Measurements from ENCODE around the gene OR51B5. TPM values are rescaled to one million over a fixed set of nuclear protein-coding genes. Genes with fewer than 3 reads are reported as not detected.
"Not testable (repeated sequence)": the region's sequence is repeated elsewhere in the genome, so short reads cannot be mapped to it uniquely, and the experiment has no call there.

OR51B5 gene
- polyA plus RNA-seq, 1 donor from 2014 or later: not detected

DNA sequence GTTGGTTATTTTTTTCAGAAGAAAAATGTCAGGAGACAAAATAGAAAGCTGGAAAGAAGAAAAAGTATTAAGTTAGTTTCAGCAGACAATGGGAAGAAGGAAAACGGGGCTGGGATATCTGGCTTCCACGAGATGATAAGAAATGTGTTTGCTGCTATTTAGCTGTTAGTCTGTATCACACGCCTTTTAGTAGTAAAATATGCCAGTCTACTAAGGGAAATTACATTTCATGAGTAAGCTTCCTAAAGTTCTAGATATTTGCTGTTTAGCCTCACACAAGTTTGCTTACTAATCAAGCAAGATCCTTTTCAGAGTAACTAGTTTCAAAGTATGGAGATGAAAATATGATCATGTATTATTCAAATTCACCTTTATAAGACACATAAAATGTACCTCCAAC, 43.1 kb downstream of the OR51B5 start:
- H3K27me3 Mint-ChIP-seq: peaks cover 1% of the 10 kb centered on the region
- no peak overlapping the region for H3K27ac Mint-ChIP-seq
- no peak overlapping the region for H3K4me3 Mint-ChIP-seq
- no peaks in the 10 kb centered on the region for H3K36me3 Mint-ChIP-seq
- H3K9me3 Mint-ChIP-seq: no peaks in the 10 kb centered on the region
- H3K4me1 Mint-ChIP-seq: no peaks in the 10 kb centered on the region

DNA sequence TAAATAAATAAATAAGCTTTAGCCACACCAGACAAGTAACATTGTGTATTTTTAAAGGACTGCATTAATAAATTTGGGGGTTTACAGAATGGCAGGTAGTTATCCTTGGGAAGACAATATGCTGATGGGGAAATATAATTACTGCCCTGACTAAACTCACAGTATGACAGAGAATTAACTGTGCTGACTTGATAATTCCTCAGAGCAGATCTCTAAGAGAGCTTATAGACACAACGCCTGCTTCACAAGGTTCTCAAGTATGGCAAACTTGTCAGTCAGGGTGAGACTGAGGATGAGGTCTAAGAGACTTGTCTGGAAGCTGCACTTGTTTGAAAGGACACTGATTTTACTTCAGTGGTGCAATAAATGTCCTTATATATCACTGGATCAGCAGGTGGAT, 44.9 kb downstream of the OR51B5 start:
- Mint-ChIP-seq H3K27me3 (peaks cover 1% of the 10 kb centered on the region), H3K9me3 (peaks cover 0 to under 1% (median 0%) of the 10 kb centered on the region in 3 donors), H3K27ac (no peak overlapping the region), H3K36me3 (no peaks in the 10 kb centered on the region), H3K4me3 (no peak overlapping the region), H3K4me1 (no peaks in the 10 kb centered on the region)

DNA sequence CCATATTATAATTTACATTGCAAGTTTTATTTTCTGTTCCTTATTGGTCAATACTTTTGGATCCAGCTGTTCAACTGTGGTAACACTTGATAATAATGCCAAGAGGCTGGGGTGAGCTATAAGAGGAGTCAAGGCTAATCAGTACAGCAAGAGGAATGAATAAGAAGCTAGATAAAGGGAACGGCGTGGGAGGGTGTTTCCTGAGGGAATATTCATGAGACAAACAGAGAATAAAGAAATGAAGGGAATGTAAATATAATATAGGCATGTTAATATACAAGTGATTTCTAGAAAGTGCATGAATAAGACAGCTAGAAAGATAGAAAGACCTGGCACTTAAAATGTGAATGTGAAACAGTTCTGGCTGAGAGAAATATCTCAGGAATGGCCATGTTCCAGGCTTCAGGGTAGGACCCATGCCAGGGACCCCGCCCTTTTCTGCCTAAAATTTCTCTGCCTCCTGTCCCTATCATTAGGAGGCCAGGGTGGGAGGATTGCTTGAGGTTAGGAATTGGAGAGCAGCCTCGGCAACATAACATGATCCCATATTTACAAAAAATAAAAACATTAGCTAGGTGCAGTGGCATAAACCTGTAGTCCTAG, 45.5 kb downstream of the OR51B5 start:
- Mint-ChIP-seq H3K9me3 (peaks cover 0 to 3% (median 0%) of the 10 kb centered on the region in 3 donors), H3K4me3 (no peak overlapping the region), H3K27me3 (peaks cover 1% of the 10 kb centered on the region), H3K36me3 (no peaks in the 10 kb centered on the region), H3K4me1 (no peaks in the 10 kb centered on the region), H3K27ac (no peak overlapping the region)

DNA sequence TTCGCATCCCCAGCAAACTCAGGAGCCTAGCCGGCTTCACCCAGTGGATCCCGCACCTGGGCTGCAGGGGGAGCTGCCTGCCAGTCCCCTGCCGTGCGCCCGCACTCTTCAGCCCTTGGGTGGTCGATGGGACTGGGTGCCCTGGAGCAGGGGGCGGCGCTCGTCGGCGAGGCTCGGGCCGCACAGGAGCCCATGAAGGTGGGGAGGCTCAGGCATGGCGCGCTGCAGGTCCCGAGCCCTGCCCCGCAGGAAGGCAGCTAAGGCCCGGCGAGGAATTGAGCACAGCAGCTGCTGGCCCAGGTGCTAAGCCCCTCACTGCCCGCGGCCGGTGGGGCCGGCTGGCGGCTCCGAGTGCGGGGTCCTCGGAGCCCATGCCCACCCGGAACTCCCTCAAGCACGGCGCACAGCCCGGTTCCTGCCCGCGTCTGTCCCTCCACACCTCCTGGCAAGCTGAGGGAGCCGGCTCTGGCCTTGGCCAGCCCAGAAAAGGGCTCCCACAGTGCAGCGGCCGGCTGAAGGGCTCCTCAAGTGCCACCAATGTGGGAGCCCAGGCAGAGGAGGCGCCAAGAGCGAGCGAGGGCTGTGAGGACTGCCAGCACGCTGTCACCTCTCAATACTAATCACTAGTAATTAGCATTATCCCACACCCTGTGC, 48.9 kb downstream of the OR51B5 start:
- H3K9me3 Mint-ChIP-seq, H3K4me3 Mint-ChIP-seq, H3K4me1 Mint-ChIP-seq, H3K36me3 Mint-ChIP-seq, H3K27me3 Mint-ChIP-seq, H3K27ac Mint-ChIP-seq: not testable (repeated sequence)

DNA sequence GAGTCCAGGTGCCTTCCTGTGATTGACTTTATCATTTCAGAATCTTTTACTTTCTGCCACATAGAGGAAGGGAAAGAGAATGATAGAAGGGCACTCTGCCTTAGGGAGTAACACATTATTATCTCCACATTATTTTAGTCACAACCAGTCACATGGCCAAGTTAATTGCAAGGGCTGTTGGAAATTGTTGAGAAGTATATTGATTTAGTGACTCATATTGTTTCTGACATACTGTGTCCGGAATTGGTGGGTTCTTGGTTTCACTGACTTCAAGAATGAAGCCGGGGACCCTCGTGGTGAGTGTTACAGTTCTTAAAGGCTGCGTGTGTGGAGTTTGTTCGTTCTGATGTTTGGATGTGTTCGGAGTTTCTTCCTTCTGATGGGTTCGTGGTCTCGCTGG, 50.3 kb downstream of the OR51B5 start:
- Mint-ChIP-seq H3K4me1 (no peaks in the 10 kb centered on the region), H3K27ac (no peak overlapping the region), H3K27me3 (peaks cover 1% of the 10 kb centered on the region), H3K4me3 (no peak overlapping the region), H3K9me3 (peaks cover 0 to 3% (median 0%) of the 10 kb centered on the region in 3 donors), H3K36me3 (no peaks in the 10 kb centered on the region)

Other genes with a start within 250 kb of the OR51B5 start
- gene OR52A5, start 205.2 kb downstream of the OR51B5 start, polyA plus RNA-seq: not detected
- gene OR52A1, start 188.8 kb downstream of the OR51B5 start, polyA plus RNA-seq: not detected
- gene OR51V1, start 142.8 kb downstream of the OR51B5 start, polyA plus RNA-seq: not detected
- 60.1 TPM for gene HBB, start 116.5 kb downstream of the OR51B5 start, polyA plus RNA-seq
- gene HBD, start 109.0 kb downstream of the OR51B5 start, polyA plus RNA-seq: not detected
- not detected for gene HBG1, start 93.7 kb downstream of the OR51B5 start, polyA plus RNA-seq
- 1.0 TPM for gene HBG2, start 88.7 kb downstream of the OR51B5 start, polyA plus RNA-seq
- not detected for gene HBE1, start 73.6 kb downstream of the OR51B5 start, polyA plus RNA-seq
- not detected for gene OR51B4, start 41.6 kb downstream of the OR51B5 start, polyA plus RNA-seq
- not detected for gene OR51B2, start 19.2 kb downstream of the OR51B5 start, polyA plus RNA-seq
- gene OR51B6, start 8.0 kb upstream of the OR51B5 start, polyA plus RNA-seq: not detected
- gene OR51M1, start 40.3 kb upstream of the OR51B5 start, polyA plus RNA-seq: not detected
- gene OR51Q1, start 78.6 kb upstream of the OR51B5 start, polyA plus RNA-seq: not detected
- not detected for gene OR51I1, start 98.0 kb upstream of the OR51B5 start, polyA plus RNA-seq
- not detected for gene OR51I2, start 105.8 kb upstream of the OR51B5 start, polyA plus RNA-seq
- gene OR52D1, start 145.2 kb upstream of the OR51B5 start, polyA plus RNA-seq: not detected
- not detected for gene UBQLN3, start 166.4 kb upstream of the OR51B5 start, polyA plus RNA-seq
- gene UBQLNL, start 173.2 kb upstream of the OR51B5 start, polyA plus RNA-seq: not detected
- gene OR52H1, start 205.0 kb upstream of the OR51B5 start, polyA plus RNA-seq: not detected
- not detected for gene OR52B6, start 237.4 kb upstream of the OR51B5 start, polyA plus RNA-seq